SKM-1 (cell line): ENCODE data around the gene IL6ST.

ENCODE experiments used
- DNase-seq: peaks from one replicate; lab custom pipeline; 2025; ENCODE audit not compliant: unreplicated experiment; lab: John Stamatoyannopoulos, UW

Gene IL6ST

GRCh38 chr5:55899344-55899743 is 95.4 kb downstream of the IL6ST start:
- no peak for DNase-seq

GRCh38 chr5:55897905-55898304 is 96.9 kb downstream of the IL6ST start:
- no peak for DNase-seq

- no peak for DNase-seq
These were observed 97.4 kb downstream of the IL6ST start for GRCh38 chr5:55897206-55897894.

GRCh38 chr5:55896663-55897062 is 98.1 kb downstream of the IL6ST start:
- no peak for DNase-seq

GRCh38 chr5:55896238-55896637 is 98.5 kb downstream of the IL6ST start:
- no peak for DNase-seq

- DNase-seq: no peak
These were observed 99.4 kb downstream of the IL6ST start for GRCh38 chr5:55895346-55895745.

- DNase-seq: no peak
These were observed 100.6 kb downstream of the IL6ST start for GRCh38 chr5:55894135-55894534.

GRCh38 chr5:55892479-55892878 is 102.3 kb downstream of the IL6ST start:
- no peak for DNase-seq

- DNase-seq: no peak
These were observed 106.6 kb downstream of the IL6ST start for GRCh38 chr5:55888205-55888604.

- no peak for DNase-seq
These were observed 109.4 kb downstream of the IL6ST start for GRCh38 chr5:55885359-55885758.
